DND-41 (cell line): ENCODE data around the gene USP12.

ENCODE experiments used
- ATAC-seq: fragments of 200-7000 bp; cut with Tn5 transposase; 3 replicates; pipeline ENCODE4 v1.9.1; 2021; ENCODE audit warnings: low read depth; ENCODE audit not compliant: insufficient read depth
- DNase-seq: peaks from one replicate; pipeline ENCODE4 v3.0.0-alpha.2; 2020
- H2AFZ ChIP-seq: 2 replicates; pipeline ENCODE4 v1.6.0; 2012; ENCODE audit warnings: low read depth, low read length
- H3K27ac ChIP-seq: 2 replicates; pipeline ENCODE4 v1.5.1; 2012; ENCODE audit warnings: low read length, inconsistent platforms
- H3K27me3 ChIP-seq: fragments of 200-600 bp; sonication (generic); 2 replicates; pipeline ENCODE4 v1.6.0; 2012; ENCODE audit warnings: low read length, mild to moderate bottlenecking, inconsistent platforms; ENCODE audit not compliant: insufficient read depth, poor library complexity
- H3K36me3 ChIP-seq: 2 replicates; pipeline ENCODE4 v1.5.1; 2012; ENCODE audit warnings: low read length, inconsistent platforms; ENCODE audit not compliant: insufficient read depth
- H3K4me1 ChIP-seq: 2 replicates; pipeline ENCODE4 v1.5.1; 2012; ENCODE audit warnings: mild to moderate bottlenecking, low read length; ENCODE audit not compliant: insufficient read depth
- H3K4me2 ChIP-seq: 2 replicates; pipeline ENCODE4 v1.6.0; 2012; ENCODE audit warnings: mild to moderate bottlenecking, moderate library complexity, low read length, inconsistent platforms; ENCODE audit not compliant: insufficient read depth
- H3K4me3 ChIP-seq, 2 experiments: fragments of 200-600 bp in 1 of 2; shearing (Covaris generic) in 1 of 2; 2 replicates each; pipeline ENCODE4 v1.5.1; 2012 to 2016; ENCODE audit warnings: inconsistent platforms in 2 of 2, low read length in 2 of 2, mild to moderate bottlenecking in 2 of 2, low read depth in 1 of 2, moderate library complexity in 1 of 2
- H3K79me2 ChIP-seq: 2 replicates; pipeline ENCODE4 v1.6.0; 2012; ENCODE audit warnings: low read length, inconsistent platforms; ENCODE audit not compliant: insufficient read depth
- H3K9ac ChIP-seq: 2 replicates; pipeline ENCODE4 v1.6.0; 2012; ENCODE audit warnings: low read depth, mild to moderate bottlenecking, inconsistent platforms, low read length, moderate library complexity
- H3K9me3 ChIP-seq: 2 replicates; pipeline ENCODE4 v1.5.1; 2012; ENCODE audit warnings: low read length, moderate library complexity, mild to moderate bottlenecking, inconsistent platforms; ENCODE audit not compliant: insufficient read depth, severe bottlenecking
- H4K20me1 ChIP-seq: 2 replicates; pipeline ENCODE4 v1.6.0; 2012; ENCODE audit warnings: low read length; ENCODE audit not compliant: insufficient read depth
- CTCF ChIP-seq: IDR thresholded peaks from 2 replicates; pipeline ENCODE4 v1.5.1; 2012; ENCODE audit warnings: borderline replicate concordance, low read length, moderate library complexity, mild to moderate bottlenecking; ENCODE audit not compliant: poor library complexity, severe bottlenecking; ENCODE audit errors: extremely low read depth
- EZH2 ChIP-seq: IDR thresholded peaks from 3 replicates; pipeline ENCODE4 v1.6.1; 2012; ENCODE audit warnings: borderline replicate concordance, low read depth, mild to moderate bottlenecking, moderate library complexity, low read length, inconsistent platforms; ENCODE audit not compliant: severe bottlenecking

The USP12 gene

DNA sequence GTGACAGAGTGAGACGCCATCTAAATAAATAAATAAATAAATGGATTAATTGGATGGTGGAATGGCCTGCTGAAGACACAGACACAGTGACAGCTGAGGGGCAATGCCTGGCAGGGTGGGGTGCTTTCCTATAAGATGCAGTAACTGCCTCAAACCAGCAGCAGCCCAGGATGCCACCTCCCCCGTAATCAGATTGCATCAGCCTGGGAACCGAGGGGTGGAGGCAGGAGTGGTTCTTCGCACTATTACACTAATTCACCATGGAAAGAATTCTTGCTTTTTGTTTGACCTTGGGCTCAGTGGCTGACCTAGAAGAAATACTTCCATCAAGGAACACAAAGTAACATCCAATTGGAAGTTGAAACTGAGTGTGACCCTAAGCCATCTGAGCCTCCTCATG, 31.6 kb upstream of the USP12 start:
- ATAC-seq = no peak

GRCh38 chr13:27201661-27202060, 30.1 kb upstream of the USP12 start:
- H3K4me1 ChIP-seq = no peaks in the 10 kb centered on the region
- no peak for ATAC-seq
- no peak overlapping the region for H3K4me2 ChIP-seq
- no peak overlapping the region for H2AFZ ChIP-seq
- TF ChIP-seq CTCF (no peak), EZH2 (no peak)
- H3K9me3 ChIP-seq = no peaks in the 10 kb centered on the region
- DNase-seq = no peak
- H3K27me3 ChIP-seq = peaks cover 12% of the 10 kb centered on the region
- no peaks in the 10 kb centered on the region for H3K79me2 ChIP-seq
- H3K9ac ChIP-seq = no peak overlapping the region
- H3K27ac ChIP-seq = no peak overlapping the region
- H3K4me3 ChIP-seq = no peak overlapping the region
- H4K20me1 ChIP-seq = no peaks in the 10 kb centered on the region
- no peaks in the 10 kb centered on the region for H3K36me3 ChIP-seq

More for the DNA sequence above, 31.6 kb upstream of the USP12 start:
- H3K4me1 ChIP-seq = no peaks in the 10 kb centered on the region
- H3K4me3 ChIP-seq = no peak overlapping the region
- no peak overlapping the region for H2AFZ ChIP-seq
- peaks cover 5% of the 10 kb centered on the region for H3K27me3 ChIP-seq
- DNase-seq = no peak
- H3K4me2 ChIP-seq = no peak overlapping the region
- H3K9ac ChIP-seq = no peak overlapping the region
- no peaks in the 10 kb centered on the region for H3K9me3 ChIP-seq
- H4K20me1 ChIP-seq = no peaks in the 10 kb centered on the region
- H3K79me2 ChIP-seq = no peaks in the 10 kb centered on the region
- no peak overlapping the region for H3K27ac ChIP-seq
- no peaks in the 10 kb centered on the region for H3K36me3 ChIP-seq
- TF ChIP-seq EZH2 (no peak), CTCF (no peak)

- Histone ChIP-seq H3K4me3 (no peak overlapping the region), H3K9ac (no peak overlapping the region), H3K4me2 (no peak overlapping the region), H3K9me3 (no peaks in the 10 kb centered on the region), H2AFZ (no peak overlapping the region), H3K36me3 (no peaks in the 10 kb centered on the region), H4K20me1 (no peaks in the 10 kb centered on the region), H3K79me2 (no peaks in the 10 kb centered on the region), H3K27me3 (peaks cover 12% of the 10 kb centered on the region), H3K27ac (no peak overlapping the region), H3K4me1 (no peaks in the 10 kb centered on the region)
- DNase-seq (no peak), ATAC-seq (no peak)
- TF ChIP-seq CTCF = no peak
- TF ChIP-seq EZH2 = no peak
Observed at GRCh38 chr13:27200413-27201070, 28.9 kb upstream of the USP12 start.
